HG02678 (cell line): ENCODE results near the gene MDFI.
A peak's percentile ranks its signal among the peaks of the same experiment; 100 is the strongest.
"Not testable (repeated sequence)": the region's sequence is repeated elsewhere in the genome, so short reads cannot be mapped to it uniquely, and the experiment has no call there.

Experiments used
- ATAC-seq: cut with Tn5 transposase; IDR thresholded peaks from one replicate; pipeline ENCODE4 v1.9.1; 2021; ENCODE audit warnings: mild to moderate bottlenecking, moderate library complexity; ENCODE audit not compliant: unreplicated experiment

The MDFI gene

GRCh38 chr6:41602422-41602743, 35.9 kb upstream of the MDFI start:
- no peak for ATAC-seq

DNA sequence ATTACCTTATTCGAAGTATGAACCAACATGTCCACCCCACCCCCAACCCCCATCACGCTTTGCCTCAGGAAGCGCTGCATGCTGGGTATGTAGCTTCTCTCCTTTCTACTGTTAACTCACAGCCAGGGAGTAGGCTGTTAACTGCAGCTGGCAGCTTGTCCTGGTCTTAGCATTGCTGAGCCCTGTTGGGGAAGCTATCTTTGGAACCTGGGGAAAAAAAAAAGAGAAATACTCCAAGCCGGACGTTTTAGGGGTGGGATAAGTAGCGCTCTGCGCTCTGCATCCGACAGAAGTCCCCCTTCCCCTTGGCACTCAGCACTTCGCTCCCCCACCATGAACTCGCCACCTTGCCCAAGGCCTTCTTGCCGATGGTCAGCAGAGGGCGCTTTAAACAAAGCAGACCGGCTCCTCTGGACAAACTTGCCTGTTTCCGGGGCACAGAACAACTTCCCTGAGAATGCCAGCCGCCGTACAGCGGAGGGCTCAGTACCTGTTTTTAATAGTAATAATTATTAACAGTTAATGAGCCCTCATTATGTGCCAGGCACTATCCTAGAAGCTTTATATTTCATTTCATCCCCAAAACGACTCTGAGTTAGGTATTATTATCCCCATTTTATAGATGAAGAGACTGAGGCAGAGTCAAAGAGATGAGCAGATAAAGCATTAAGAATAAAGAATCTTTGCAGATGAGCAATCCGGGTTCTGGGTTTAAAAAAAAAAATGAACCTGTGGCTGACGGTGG, 35.2 kb upstream of the MDFI start:
- peak; percentile 63 for ATAC-seq

DNA sequence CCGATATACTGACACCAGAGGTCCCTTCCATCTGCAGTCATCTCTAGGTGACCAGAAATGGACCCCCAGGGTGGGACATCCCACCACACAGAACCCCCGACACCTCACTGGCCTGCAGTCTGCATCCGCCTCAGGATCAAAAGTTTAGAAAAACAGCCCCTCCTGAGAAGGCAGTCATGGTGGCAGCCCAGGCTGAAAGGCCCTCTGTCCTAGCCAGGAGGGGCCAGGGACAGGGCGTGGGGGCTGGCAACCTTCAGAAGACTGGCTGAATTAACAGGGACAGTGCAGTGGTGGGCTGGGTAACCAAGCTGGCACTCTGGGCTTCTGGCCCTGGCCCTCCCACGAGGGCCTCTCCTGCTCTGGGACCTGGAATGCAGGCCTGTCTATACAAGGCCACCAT, 34.3 kb upstream of the MDFI start:
- ATAC-seq: no peak

- no peak for ATAC-seq
Observed at GRCh38 chr6:41605649-41606048, 32.6 kb upstream of the MDFI start.

- no peak for ATAC-seq
Observed at GRCh38 chr6:41607036-41607435, 31.2 kb upstream of the MDFI start.

DNA sequence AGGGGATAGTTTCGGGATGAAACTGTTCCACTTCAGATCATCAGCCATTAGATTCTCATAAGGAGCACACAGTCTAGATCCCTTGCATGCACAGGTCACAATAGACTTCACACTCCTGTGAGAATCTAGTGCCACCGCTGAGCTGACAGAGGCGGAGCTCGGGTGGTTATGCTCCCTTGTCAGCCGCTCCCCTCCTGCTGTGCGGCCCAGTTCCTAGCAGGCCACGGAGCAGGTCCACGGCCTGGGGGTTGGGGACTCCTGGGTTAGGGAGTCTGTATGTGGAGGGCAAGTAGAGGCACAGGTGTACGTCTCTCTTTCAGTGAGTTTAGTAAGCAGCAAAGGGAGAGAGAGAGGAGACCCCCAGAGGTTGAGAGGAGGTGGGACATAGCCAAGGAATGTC, 30.5 kb upstream of the MDFI start:
- ATAC-seq: no peak

DNA sequence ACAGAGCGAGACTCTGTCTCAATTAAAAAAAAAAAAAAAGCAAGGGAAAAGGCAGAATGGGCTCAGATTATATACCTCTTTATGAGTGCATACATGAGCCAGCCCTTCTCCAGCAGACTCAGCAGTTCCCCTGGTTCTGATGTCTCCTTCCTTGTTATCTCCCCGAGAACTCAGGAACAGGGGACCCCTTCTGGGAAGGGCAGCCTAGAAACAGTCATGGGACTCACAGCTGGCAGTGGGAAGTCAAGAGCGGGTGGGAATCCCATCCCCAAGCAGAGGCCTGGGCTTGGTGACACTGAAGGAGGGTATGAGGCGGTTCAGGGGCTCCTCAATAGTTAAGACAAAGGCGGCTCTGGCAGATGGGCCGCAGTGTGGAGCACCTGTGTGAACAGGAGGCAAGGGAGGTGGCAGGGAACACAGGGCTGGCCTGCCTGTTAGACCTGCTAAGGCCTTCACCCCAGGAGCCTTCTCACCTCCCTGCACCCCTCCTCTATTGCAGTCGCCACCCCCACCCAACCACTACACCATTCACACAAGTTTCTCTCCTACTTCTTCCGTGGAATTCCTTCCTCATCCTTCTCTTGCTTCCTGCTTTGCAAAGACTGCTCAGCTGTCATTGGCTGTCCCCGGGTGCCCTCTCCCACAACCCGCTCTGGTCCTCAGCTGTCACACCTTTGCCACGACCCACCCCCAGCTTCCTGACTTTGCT, 29.7 kb upstream of the MDFI start:
- no peak for ATAC-seq

DNA sequence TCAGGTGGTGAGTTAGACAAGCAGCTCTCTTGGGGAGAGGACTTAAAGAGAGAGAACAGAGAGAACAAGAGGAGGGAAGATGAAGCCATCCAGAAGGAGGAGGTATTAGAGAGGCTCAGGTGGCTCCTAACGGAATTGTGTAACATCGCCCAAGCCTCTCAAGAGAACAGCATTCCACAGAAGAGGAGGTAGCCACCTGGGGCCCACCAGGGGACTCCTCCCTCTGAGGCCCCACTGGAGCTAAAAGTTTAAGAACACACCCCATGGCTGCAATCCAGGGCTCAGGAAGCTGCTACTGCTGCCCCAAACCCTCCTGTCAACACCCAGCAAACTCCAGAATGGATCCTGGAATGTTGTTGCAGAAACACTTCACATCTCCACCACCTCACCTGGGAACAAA, 23.6 kb upstream of the MDFI start:
- no peak for ATAC-seq

DNA sequence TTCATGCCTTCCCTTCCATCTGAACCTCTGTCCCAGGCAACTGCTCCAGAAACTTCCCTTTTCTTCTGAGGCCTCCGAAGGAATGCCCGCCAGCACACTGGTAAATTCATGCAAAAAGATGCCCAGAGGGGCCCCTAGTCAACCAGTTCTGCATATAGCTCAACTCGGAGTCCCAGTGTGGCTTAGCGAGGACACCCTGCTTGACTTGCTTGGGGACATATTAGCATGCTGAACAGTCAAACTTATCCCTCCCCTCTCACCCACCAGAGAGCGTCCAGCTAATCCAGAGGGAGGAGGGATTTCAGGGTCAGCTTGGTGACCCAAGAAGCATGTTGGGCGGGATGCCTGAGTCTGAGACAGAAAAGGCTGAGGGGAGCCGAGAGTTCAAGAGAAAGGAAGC, 23.0 kb upstream of the MDFI start:
- no peak for ATAC-seq

DNA sequence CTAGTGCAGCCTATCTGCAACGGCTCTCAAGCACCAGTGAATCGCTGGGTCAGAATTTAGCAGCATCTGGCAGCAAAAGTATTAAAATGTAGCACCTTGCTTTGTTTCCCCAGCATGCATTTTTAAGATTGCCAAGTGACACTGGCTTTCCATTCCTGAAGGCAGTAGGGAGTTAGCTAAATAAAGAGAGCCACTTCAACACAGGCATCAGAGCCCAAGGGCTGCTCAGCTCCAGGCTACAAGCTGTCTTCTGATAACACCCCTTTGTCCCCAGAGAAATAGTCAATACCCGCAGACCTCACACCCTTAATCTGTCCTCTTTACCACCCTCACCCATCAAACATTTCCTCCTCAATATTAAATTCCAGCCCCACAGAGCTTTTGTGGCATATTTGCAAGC, 19.7 kb upstream of the MDFI start:
- ATAC-seq: no peak

- ATAC-seq: not testable (repeated sequence)
Observed at GRCh38 chr6:41619193-41619592, 19.1 kb upstream of the MDFI start.

- ATAC-seq: no peak
Observed at GRCh38 chr6:41621367-41621766, 16.9 kb upstream of the MDFI start.

- ATAC-seq: no peak
Observed at GRCh38 chr6:41621802-41622201, 16.5 kb upstream of the MDFI start.

- ATAC-seq: no peak
Observed at GRCh38 chr6:41622206-41622988, 15.9 kb upstream of the MDFI start.

DNA sequence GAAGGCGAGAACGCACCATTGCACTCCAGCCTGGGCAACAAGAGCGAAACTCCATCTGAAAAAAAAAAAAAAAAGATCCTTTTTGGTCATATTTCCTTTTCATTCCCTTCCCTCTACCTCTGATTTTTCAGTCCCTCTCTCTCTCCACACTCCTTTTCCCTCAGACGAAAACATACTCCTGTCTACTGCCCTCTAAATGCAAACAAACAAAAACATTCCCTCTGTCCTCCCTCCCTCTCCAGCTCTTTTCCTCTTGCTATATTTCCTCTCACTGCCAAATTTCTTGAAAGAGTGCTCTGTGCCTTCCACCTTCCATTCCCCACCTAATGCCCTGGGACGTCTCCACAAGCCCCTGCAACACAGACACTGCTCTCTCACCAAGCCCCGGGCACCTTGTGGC, 14.9 kb upstream of the MDFI start:
- no peak for ATAC-seq

- no peak for ATAC-seq
Observed at GRCh38 chr6:41624621-41625380, 13.5 kb upstream of the MDFI start.

GRCh38 chr6:41625442-41625841, 12.8 kb upstream of the MDFI start:
- ATAC-seq: no peak

GRCh38 chr6:41626022-41626421, 12.2 kb upstream of the MDFI start:
- no peak for ATAC-seq

GRCh38 chr6:41626917-41627316, 11.4 kb upstream of the MDFI start:
- no peak for ATAC-seq

GRCh38 chr6:41629128-41629527, 9.1 kb upstream of the MDFI start:
- ATAC-seq: no peak

GRCh38 chr6:41630069-41630468, 8.2 kb upstream of the MDFI start:
- no peak for ATAC-seq
